GM21360 (cell line): ENCODE measurements around the gene TFAP2C.
"Not testable (repeated sequence)": the region's sequence is repeated elsewhere in the genome, so short reads cannot be mapped to it uniquely, and the experiment has no call there.

ENCODE experiments used
- ATAC-seq: cut with Tn5 transposase; IDR thresholded peaks from one replicate; pipeline ENCODE4 v1.9.1; 2021; ENCODE audit warnings: mild to moderate bottlenecking, moderate library complexity; ENCODE audit not compliant: unreplicated experiment

Gene TFAP2C

DNA sequence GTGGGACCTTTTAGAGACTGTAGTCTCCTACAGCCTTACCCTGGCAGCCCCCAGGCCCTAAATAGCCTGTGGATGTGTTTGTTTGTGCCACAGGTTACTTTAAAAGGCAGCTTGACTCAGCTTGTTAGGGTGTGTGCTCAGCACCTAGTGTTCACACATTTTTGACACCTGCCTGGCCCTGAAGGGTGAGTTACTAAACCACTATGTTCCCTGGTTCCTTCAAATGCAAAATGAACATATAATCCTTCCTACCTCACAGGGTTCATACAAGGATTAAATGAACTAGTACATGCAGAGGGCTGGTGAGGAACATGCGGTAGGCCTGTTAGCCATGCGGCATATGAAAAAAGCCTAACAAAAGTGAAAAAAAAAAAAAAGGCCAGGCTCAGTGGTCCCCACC, 14.9 kb upstream of the TFAP2C start:
- ATAC-seq, result no peak

GRCh38 chr20:56616716-56617115, 12.4 kb upstream of the TFAP2C start:
- ATAC-seq, result no peak

DNA sequence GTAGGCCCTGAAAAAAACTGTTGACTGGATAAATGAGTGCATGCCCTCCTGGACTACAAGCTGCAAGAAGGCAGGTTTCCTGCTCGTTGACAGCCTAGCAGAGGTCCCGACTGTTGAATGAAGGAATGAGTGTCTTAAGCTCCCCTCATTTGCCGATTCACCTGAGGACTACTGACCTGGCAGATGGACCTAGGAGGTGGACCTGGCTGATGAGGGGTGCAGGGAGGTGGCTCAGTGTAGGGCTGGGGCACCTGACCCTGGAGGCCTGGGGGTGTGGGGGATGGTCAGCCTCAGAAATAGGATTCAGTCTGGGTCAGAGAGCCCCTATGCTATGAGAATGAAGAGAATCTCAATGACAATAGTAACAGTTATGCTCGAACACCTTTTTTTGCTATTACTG, 11.6 kb upstream of the TFAP2C start:
- no peak for ATAC-seq

DNA sequence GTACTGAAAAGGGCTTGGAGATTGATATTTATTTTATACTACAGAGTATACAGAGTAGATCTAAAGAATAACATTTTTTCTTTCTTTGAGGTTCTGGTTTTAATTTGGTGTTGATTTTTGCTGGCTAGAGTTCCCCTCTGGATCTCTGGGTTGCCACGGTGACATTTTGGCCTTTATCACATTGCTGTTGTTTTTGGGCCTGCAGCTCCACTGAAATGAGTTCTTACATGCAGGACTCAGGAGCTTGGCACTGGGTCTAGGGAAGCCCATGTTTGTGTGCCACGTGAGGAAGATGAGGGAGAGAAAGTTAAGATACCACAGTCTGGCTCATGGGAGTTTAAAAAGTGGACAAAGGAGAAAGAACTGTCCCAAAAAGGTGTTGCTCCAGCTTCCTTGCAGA, 7.4 kb upstream of the TFAP2C start:
- no peak for ATAC-seq

- not testable (repeated sequence) for ATAC-seq
Measured at GRCh38 chr20:56623930-56624329, 5.2 kb upstream of the TFAP2C start.

DNA sequence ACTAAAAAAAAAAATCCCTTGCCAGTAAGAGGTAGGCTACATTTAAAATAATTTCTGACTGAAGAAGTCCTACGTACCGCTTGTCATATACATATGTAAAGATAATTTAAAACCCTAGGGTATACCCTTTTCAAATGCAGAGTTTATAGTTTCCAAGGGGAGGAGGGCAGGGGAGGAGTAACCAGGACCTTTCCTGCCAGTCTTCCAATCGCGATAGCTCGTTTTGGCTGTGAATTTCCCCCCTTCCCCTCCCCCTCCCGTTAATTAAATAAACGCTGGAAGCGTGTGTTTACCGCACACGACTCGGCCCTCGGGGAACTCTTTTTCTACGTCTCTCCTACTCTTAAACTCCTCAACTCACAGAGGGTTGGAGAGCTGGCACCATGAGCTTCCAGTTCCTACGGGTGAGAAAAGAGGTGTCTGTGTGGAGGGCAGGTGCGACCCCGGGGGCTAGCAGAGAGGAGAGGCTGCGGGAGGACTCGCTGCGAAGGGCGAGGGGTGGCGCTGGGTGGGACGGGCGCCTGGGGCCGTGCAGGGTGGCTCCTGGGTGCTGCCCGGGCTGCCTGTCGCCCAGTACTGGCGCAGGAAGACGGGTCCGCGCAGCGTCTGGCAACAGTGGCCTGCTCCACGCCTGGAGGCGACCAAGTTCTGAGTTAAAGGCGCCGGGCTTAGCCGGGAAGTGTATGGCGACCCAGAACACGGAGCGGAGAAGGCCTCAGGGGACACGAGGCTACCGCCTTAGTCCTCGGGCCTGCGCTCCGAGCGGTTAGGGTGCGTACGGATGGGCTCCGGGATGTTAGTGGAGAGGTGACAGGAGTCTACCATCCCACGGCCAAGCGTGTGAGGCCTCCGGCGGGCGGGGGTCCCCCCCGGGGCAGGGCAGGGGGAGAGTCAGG, 4.1 kb upstream of the TFAP2C start:
- no peak for ATAC-seq

GRCh38 chr20:56625837-56626236, 3.3 kb upstream of the TFAP2C start:
- ATAC-seq, result no peak

DNA sequence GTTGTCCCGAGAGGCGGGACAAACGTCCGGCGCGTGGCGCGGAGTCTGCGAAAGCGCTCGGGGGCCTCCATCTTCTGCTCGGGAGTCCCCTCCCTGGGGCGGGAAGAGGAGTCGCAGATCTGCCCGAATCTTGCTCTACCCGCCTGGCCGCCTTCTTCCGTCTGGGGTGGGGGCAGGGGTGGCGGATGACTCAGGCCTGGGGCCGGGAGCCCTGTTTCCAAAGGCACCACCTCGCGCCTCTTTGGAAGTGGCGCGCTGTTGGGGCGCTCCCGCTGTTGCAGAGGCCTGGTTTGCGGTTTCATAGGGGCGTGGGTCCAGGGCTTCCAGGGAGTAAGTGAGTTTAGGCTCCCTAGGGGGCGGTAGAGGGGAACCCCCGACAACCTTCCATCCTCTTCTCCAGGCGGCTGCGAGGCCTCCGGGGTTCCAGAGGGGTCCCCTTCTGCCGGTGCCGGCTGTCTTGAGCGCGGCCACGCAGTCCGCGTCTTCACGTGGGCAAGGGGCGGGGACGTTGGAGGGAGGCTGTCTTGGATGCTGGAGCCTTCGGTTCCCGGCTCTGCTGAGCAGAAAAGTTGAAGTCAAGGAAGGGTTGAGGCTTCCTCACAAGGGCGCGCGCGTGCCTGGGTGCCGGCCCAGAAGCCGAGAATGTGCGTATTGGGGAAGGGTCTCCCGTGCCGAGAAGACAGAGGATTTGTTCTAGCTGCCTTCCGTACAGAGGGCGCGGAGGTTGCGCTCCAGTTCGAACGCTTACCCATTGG, 2.6 kb upstream of the TFAP2C start:
- ATAC-seq, result no peak

DNA sequence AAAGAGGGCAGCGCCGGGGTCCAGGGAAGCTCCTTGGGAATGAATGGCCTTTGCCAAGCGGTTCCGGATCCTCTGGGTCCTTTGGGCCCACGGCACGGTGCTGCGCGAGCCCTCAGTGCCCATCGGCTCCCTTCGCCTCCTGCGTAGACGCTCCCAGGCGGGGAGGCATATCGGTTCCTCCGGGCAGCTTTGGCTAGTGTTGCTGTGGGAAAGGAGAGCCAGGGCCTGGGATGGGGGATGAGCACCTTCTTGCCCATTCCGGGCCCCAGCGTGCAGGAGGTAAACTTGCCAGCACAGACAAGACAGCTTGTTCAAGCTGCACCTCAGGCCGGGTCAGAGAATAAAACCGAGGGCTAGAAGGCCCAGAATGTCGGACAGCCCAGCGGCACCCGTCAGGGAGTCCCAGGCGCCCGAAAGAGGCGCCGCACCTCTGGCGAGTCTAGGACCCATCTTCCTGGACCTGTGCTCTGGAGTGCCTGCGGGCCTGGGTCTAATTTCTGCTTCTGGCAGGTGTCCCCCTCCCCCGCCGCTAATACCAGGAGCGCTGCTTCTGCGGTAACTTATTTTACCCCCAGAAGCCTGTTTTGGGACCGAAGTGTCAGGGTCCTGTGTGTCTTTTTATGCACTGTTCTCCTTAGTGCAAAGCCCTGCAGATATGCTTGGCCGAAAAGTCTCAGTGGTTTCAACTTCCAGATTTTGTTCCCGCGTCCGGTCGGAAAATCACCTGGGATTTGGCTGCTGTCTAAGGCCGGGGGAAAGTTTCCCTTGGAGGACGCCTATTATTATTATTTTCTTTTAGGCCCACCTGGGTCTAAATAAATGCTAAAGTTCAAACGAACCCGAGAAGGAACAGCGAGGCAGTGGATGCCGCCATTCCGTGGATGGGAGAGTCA, 1.7 kb upstream of the TFAP2C start:
- no peak for ATAC-seq

DNA sequence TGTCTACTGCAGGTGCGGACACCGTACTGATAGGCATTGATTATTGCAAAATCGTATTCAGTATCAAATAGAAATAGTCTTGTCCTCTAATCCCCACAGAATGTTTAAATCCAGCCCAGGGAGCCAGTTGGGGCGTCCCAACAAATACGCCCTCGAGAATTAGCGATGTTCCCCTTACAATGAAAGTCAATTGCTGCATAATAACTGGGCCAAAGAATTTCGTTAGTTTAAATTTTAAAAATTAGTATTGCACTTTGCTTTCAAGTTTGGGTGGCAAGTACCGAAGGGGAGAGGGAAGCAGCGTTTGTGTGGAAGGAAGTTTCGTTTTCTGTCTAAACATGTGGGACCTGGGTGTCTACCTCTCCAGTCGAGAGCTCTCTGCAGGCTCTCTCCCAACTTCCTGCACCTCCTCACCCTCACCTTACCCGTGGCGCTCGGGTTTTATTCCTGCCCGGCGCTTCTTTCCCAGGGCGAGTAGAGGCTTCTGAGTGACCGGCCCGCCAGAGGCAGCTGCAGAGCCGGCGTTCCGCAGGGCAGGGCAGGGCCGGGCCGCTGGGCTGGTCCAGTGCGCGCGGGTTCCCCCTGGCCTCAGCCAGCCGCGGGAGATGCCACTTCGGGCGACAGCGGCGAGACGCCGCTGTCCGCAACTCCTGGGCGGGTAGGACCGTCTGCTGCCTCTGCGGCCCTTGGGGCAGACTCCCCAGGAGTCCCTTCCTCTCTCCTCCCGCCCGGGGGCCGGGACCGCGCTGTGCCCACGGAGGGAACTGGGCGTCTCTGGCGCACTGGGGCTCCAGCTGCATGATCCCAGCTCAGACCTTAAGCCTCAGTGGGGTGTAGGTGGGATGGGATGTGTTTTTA, 862 bp upstream of the TFAP2C start:
- ATAC-seq, result no peak

DNA sequence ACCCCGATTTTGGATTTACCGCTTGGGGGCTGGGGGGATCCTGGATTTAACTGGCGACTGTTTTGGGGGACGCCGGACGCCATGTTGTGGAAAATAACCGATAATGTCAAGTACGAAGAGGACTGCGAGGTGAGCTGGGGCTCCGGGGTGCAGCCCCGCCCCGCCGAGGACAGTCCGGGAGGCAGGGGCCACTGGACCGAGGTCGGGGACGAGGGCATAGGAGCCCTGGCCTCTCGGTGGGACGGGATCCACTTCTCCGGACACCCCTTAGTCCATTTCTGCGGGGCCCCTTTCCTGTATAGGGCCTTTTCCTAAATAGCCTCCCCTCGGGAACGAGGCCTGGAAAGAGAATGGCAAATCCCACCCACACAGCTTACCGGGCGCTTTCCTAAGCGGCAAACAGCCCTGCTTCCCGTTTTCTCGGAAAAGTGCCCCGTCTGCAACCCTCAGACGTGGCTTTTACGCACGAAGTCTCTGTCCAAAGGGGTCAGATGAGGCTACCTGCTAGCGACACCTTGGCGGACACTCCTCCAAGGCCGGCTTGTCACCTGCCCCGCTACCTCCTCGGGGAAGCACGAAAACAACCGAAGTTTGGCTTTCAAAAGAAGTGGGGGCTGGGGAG, 469 bp downstream of the TFAP2C start:
- no peak for ATAC-seq

DNA sequence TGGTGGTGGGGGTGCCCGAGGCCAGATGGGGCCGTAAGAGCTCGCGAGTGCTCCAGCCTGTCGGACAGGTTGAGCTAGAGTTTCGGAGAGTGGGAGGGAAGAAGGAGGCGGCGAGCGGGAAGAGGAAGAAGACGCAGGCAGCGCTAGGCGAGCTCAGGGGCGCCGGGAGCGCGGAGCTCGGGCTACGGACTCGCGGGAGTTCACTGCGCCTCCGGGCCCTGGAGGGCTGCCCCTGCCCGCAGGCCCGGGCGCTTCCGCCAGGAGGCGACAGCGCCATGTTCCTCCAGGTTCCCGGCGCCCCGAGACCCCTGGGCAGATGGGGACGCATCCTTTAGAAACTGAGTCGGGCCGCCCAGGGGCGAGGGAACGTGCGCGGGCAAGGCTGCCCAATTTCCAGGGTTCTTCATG, 984 bp downstream of the TFAP2C start:
- no peak for ATAC-seq

- ATAC-seq, result no peak
Measured at GRCh38 chr20:56630506-56631317, 1.6 kb downstream of the TFAP2C start.

GRCh38 chr20:56631318-56631989, 2.3 kb downstream of the TFAP2C start:
- no peak for ATAC-seq

DNA sequence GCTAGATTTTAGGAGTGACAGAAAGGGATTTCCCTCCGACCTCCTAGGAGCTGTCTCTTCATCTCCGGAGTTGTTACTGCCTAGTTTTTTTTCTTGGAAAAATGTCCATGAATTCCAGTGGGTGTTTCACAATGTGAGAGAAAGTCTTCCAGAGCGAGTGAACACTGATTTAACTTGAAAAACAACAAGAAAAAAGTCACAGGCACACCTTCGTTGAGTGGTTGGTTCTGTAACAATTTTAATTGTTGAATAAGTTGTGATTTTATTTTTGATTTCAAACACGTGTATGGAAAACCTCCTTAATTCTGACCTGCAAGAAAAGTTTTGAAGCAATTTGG, 2.9 kb downstream of the TFAP2C start:
- no peak for ATAC-seq

DNA sequence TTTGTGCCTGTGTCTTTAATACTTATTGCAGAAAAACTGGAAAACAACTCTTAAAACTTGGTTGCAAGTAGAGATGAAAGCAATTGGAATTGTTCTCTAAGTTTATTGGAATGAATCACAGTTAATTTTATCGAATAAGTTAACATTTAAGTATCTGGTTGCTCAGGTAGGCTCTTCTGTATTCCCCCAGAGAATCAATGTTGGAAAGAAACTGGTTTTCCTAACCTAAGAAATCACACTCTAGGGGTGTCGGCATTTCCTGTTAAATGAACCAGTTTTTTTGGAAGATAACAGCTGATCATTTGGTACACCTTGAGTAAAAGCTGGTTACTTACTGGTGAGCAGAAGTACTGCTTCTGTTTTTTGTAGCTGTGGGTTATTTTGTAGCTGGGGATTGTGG, 5.2 kb downstream of the TFAP2C start:
- ATAC-seq, result no peak

DNA sequence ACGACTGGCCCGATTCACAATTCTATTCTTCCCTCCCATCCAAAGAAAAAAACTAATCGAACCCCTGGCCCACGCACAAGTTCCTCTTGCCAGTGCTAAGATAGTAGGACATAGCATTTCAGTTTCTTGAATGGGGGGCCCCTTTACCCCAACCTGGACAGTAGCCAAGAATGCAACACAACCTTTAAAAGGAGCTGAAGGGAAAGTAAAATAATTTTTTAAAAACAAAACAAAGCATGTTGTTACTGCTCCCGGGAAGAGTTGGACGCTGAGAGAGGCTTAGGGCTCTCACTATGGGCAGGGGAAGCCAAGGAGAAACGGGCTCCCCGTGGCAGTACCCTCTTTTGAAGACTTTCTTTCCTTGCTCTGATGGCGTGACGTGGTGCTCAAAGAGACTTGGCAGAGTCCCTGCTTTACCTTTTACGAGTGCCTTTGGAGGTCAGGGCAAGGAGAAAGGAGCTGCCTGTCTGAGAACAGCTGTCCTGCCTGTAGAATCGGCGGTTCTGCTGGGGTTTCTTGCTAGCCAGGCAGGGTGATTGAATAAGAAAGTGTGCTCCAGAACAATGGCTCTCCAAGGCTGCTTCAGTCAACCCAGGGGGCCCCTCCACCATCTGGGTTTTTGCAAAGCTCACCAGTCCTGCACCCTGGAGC, 5.8 kb downstream of the TFAP2C start:
- no peak for ATAC-seq

GRCh38 chr20:56636716-56637115, 7.6 kb downstream of the TFAP2C start:
- ATAC-seq, result no peak
